ENCODE measurements around the gene TRIM15.
"Not testable (repeated sequence)": the region's sequence is repeated elsewhere in the genome, so short reads cannot be mapped to it uniquely, and the experiment has no call there.

TRIM15 gene

GRCh38 chr6:30198166-30199084 lies 35.1 kb downstream of the TRIM15 start:
- DNase-seq (ENCODE audit: low read depth), result no peak

GRCh38 chr6:30200551-30201281 lies 37.4 kb downstream of the TRIM15 start:
- no peak for DNase-seq (ENCODE audit: low read depth)

- DNase-seq (ENCODE audit: low read depth), result no peak
These were observed 39.0 kb downstream of the TRIM15 start for GRCh38 chr6:30202366-30202765.

GRCh38 chr6:30204116-30204515 lies 40.8 kb downstream of the TRIM15 start:
- no peak for DNase-seq (ENCODE audit: low read depth)

GRCh38 chr6:30206152-30206551 lies 42.8 kb downstream of the TRIM15 start:
- peak; percentile 31 for DNase-seq (ENCODE audit: low read depth)

- DNase-seq (ENCODE audit: low read depth), result peak; percentile 60
These were observed 43.7 kb downstream of the TRIM15 start for GRCh38 chr6:30206799-30207618.

- DNase-seq (ENCODE audit: low read depth), result peak; percentile 30
These were observed 44.4 kb downstream of the TRIM15 start for GRCh38 chr6:30207619-30208295.

GRCh38 chr6:30211306-30211705 lies 48.0 kb downstream of the TRIM15 start:
- no peak for DNase-seq (ENCODE audit: low read depth)

GRCh38 chr6:30211899-30212298 lies 48.6 kb downstream of the TRIM15 start:
- peak; percentile 13 for DNase-seq (ENCODE audit: low read depth)

- peak; percentile 96 for DNase-seq (ENCODE audit: low read depth)
These were observed 49.7 kb downstream of the TRIM15 start, which contains the start of gene TRIM26 for GRCh38 chr6:30212865-30213666. TRIM26 (minus strand) TSS chr6:30213406; CDS start chr6:30199103, 14,303 bp downstream.

- no peak for DNase-seq (ENCODE audit: low read depth)
These were observed 50.3 kb downstream of the TRIM15 start for GRCh38 chr6:30213667-30213956.

GRCh38 chr6:30213957-30214656 lies 50.8 kb downstream of the TRIM15 start:
- DNase-seq (ENCODE audit: low read depth), result peak; percentile 77

GRCh38 chr6:30214657-30214982 lies 51.3 kb downstream of the TRIM15 start:
- no peak for DNase-seq (ENCODE audit: low read depth)

GRCh38 chr6:30216096-30216495 lies 52.8 kb downstream of the TRIM15 start:
- DNase-seq (ENCODE audit: low read depth), result no peak

GRCh38 chr6:30219244-30219643 lies 55.9 kb downstream of the TRIM15 start:
- DNase-seq (ENCODE audit: low read depth), result peak; percentile 51

- DNase-seq (ENCODE audit: low read depth), result not testable (repeated sequence)
These were observed 58.0 kb downstream of the TRIM15 start for GRCh38 chr6:30221395-30221794.

GRCh38 chr6:30221956-30222355 lies 58.6 kb downstream of the TRIM15 start:
- not testable (repeated sequence) for DNase-seq (ENCODE audit: low read depth)

Measured in iris pigment epithelial cell (primary cell).